ENCODE measurements around the gene HSD17B2.

Gene HSD17B2

DNA sequence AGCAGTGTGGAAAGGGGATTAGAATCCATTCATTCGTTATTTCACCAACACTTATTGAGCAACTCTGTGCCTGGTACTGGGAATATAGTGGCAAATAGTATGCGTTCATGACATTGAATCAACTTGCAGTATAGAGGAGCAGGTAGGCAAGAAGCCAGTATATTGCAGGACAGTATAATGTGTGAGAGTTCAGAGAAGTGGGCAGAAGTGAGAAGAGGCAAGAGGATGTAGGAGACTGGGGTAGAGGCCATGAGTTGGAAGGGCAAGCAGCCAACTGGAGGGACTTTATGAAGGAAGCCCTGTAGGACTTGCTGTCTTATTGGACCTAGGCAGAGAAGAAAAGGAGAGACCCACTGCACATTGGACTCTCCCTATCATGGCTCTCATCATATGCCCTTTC lies 12.3 kb downstream of the HSD17B2 start:
- no peak for DNase-seq (ENCODE audit: low read depth, low spot score)

DNA sequence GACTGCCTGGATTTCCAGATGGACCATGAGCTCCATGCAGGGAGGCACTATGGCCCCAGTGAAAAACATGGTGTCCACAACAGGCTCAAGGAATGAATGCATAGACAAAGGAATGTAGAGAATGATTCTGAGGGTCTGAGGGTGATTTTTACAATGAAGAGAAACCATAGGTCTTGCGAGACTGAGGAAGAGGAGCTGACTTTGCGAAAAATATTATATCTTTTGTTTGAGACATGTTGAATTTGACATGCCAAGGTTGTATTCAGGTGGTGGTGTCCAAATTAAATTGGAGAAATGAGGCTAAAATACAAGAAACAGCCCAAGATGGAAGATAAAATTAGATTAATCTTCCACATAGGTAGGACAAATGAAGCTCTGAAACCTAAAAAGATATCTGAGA lies 12.7 kb downstream of the HSD17B2 start:
- no peak for DNase-seq (ENCODE audit: low read depth, low spot score)

DNA sequence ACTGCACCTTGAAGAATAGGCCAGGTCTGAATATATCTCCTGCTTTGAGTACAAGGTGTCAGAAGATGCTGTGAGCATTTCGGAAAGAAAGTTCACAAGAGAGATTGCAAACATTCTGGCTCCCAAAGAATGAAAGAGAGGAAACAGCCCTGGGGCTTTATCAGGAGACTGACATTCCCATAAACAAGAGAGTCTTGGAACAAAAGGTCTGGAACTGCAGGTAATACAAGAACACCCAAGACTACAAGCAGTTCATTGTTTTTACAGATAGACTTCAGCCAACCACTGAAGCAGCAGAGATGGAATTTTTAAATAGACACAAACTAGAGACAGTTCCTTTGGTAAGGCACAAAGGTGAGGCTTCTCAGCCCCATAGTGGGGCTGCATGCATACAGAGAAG lies 14.4 kb downstream of the HSD17B2 start:
- DNase-seq (ENCODE audit: low read depth, low spot score) = no peak

DNA sequence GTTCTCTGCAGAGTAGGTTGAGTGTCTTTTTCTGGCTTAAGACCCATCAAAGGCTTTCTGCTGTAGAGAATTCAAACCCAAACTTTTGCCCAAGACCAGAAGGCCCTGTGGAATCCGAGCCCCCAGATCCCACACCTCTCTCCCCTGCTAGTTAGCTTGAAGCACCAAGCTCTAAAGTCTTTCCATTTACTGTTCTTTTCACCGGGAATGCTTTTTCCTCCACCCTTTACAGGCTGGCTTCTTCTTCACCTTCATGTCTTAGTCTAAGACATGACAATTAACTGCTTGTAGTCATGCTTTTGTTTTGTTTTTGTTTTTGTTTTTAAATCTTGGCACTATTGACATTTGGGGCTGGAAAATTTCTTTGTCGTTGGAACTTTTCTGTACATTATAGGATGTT lies 15.5 kb downstream of the HSD17B2 start:
- no peak for DNase-seq (ENCODE audit: low read depth, low spot score)

DNA sequence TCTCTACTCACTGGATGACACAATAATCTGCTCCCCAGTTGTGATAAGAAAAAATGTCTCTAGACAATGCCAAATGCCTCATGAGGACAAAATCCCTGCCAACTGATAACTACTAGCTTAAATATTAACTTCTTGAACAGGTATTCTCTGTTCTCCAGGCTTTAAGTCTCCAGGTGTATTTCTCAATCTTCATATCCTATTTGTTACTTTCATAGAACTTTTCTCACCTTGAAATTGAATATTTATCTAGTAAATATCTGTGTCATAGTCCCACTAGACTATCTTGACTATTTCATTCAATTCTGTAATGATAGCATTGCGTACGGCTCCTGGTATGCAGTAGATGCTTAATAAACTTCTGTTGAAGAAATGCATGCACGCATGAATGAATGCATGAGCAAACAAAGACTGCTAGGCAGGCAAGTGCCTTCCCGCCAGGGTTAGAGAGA lies 15.9 kb downstream of the HSD17B2 start:
- DNase-seq (ENCODE audit: low read depth, low spot score) = no peak

DNA sequence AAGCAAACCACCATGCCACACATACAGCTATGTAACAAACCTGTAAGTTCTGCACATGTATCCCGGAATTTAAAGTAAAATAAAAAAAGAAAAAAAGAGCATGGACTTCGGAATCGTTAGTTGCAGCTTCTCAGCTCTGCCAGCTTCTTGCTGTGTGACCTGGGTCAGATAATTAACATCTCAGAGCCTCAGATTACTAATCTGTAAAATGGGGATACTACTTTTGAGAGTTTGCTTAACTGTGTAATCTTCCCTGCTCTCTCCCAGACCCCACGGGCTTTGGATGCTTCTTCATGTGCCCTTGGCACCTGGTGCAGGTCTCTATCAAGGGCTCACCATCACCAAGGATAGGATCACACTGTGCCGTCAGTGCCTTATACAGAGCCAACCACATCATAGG lies 16.6 kb downstream of the HSD17B2 start:
- no peak for DNase-seq (ENCODE audit: low read depth, low spot score)

DNA sequence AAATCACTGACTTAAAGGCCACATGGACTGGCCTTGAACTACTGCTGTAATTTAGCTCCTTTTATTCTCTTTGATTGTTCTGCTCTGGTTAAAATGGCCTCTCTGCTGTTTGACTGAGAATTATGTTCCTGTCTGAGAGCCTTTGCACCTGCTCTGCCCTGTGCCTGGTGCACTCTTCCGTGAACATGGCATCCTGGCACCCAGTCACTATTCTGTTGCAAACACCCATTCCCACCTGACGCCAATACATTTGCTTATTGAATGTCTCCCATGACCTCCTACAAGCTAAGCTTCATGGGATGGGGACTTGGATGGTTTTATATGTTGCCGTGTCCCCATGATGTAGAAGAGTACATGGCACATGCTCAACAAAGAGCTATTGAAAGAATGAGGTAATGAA lies 20.1 kb downstream of the HSD17B2 start:
- DNase-seq (ENCODE audit: low read depth, low spot score) = no peak

DNA sequence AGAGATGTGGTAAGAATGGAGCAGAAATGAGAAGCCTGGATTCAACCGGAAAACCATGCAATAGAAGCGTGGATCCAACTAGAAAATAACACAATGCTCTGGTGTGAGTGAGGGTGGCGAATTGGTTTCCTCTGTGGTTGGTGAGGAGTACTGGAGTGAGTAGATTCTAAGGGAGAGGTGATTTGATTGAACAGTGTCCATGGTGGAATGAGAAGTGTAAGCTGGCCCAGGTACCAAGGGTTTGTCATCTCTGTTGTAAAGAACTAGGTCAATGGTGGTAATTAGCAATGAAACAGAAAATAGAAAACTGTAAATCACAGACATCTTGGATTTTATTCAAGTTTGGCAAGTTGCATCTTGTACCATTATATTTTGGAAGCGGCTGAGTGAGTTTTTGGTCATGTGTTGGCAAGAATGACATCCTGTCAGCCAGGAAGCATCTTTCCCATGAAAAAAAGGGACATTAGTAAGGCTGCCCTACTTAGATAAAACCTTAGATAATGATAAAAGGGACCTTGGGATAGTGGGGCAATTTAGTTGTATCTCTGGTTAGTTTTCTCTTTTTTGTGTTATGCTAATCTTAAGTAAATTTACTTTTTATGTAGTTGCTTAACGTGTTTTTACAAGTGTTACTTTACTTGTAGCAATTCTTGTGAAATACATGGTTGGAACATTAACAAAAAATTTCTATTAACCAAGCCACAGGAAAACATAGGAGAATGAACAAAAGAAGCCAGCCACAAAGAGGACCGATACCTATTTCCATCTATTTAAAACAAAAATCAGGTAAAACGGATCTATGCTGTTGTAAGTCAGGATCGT lies 20.9 kb downstream of the HSD17B2 start:
- DNase-seq (ENCODE audit: low read depth, low spot score) = no peak

DNA sequence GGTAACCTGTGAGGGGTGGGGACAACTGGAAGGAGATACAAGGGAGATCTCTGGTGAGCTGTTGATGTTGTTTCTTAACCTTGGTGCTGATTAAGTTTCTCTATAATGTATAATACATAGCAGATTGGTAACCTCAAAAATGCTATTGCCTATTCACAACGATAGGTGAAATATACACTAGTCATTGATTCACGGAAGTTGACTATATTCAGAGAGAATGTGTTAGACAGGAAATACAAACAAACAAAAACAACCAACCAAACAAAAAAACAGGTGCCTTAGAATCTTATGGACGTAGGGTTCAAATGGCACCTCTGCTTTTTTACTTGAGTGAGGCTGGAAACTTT lies 21.5 kb downstream of the HSD17B2 start:
- no peak for DNase-seq (ENCODE audit: low read depth, low spot score)

DNA sequence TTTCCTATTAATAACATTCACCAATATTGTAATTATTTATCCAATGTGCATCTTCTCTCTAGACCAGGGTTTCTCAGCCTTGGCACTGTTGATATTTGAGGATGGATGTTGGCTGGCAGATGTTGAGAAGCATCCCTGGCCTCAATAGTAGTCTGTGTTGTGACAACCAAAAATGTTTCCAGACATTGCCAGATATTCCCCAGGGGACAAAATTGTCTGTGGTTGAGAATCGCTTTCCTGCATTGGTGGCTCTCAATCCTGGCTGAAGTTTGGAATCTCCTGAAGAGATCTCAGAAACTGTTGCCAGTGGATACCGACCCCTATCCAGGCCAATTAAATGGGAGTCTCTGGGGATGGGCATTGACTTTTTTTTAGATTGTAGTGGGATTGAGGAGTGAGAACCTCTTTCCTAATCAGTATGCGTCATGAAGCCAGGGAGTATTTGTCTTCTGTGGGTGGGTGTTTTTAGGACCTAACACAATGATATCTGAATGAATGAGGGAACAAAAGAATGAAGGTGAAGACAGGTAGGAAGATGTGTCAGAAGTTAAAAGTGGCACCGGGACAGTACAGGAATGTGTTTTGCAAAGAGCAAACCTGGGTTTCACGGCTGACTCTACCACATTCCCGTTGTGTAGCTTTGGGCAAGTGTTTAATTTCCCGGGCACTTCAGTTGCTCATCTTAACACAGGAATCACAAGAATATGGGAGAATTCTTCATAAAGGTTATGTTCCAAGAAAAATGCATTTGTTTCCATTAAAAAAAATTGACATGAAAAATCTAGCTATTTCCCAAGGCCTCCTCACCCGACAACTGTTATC lies 24.3 kb downstream of the HSD17B2 start:
- DNase-seq (ENCODE audit: low read depth, low spot score) = no peak

DNA sequence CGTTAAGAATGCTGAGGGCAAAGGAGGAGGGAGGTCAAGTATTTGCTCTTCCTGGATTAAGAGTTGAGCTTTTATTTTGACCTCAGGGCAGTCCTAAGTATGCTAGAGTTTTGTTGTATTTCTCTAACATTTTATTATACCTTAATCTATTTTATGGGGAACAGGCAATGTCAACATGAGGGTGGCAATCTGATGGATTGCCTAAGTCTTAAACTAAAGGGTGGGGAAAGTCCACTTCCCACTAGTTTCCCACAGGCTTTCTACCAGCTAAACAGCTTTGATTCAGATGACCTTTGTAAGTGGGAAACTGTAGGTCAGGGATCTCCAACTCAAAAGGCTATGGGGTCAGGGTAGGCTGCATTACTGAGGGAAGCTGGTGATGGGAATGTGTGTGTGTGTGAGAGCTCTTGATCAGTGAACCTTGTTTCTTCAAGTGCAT lies 24.9 kb downstream of the HSD17B2 start:
- no peak for DNase-seq (ENCODE audit: low read depth, low spot score)

DNA sequence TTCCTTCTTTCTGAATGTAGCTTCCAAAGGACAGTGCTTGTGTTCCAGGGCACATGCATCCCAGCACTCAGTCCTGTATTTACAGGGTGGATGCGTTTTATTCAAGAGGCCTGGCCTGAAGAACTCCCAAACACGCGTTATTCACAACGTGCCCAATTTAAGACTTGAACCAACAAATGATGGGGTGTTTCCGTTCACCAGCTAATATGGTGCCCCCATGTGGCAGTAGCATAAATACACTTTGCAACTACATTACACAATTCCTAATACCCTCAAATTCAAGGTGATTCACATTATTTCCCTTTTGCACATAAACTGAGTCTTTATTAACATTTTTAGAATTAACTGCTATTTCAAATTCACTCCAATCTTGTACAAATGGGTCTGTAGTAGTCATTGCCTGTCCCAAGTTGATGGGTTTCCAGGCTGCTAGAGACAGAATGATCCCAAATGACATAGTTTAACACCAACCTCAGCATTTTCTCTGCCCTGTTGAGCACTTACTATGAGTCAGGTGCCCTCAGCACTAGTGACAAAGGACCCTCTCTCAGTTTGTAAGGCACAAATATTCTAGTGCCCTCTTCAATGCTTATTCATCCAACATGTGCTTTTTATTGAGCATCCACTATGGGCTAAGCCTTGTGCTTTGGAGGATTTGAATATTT lies 26.9 kb downstream of the HSD17B2 start:
- no peak for DNase-seq (ENCODE audit: low read depth, low spot score)

DNA sequence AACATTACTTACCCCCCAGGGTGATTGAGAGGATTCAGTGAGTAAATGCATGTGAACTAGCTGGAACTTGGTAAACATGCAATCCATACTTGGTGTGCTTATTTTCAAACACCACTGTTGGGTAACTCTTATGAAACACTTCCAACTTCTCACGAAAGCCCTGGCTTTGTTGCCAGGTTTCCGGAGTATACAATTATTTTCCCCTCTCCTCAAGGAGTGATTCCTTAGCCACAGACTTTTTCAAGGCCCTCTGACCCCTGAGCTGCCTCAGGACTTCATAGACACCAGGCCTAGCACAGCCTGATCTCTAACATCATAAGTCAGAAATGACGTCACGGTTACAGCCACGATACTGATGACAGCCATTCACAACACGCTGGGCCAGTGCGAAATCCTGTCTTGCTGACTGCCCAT lies 27.6 kb downstream of the HSD17B2 start:
- no peak for DNase-seq (ENCODE audit: low read depth, low spot score)

DNA sequence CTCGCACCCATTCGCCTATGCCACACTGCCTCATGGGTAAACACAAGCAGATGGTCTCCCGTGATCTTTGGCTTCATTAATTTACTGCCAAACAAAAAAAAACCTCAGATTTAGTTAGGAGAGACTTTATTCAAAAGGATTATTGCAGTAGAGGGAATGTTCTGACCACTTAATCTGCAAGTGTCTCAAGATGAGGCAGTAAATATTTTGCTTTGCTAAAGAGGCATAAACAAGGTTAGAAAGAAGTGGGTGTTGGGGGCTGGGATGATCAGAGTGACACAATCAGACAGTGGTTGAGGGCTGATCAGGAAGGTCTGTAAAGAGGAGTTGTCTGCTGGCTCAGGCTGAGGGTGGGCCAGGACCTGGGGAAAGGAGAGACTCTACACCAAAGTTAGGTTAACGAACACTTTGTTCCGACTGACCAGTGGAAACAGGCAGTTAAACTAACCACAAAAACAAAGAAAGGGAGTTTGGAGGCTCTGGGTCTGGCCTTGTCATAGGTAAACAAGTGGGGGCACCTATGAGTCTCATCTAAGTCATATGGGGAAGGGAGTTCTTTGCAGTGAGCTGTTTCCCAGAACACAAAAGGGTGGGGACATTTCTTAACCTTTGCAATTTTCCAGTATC lies 28.5 kb downstream of the HSD17B2 start:
- DNase-seq (ENCODE audit: low read depth, low spot score) = no peak

DNA sequence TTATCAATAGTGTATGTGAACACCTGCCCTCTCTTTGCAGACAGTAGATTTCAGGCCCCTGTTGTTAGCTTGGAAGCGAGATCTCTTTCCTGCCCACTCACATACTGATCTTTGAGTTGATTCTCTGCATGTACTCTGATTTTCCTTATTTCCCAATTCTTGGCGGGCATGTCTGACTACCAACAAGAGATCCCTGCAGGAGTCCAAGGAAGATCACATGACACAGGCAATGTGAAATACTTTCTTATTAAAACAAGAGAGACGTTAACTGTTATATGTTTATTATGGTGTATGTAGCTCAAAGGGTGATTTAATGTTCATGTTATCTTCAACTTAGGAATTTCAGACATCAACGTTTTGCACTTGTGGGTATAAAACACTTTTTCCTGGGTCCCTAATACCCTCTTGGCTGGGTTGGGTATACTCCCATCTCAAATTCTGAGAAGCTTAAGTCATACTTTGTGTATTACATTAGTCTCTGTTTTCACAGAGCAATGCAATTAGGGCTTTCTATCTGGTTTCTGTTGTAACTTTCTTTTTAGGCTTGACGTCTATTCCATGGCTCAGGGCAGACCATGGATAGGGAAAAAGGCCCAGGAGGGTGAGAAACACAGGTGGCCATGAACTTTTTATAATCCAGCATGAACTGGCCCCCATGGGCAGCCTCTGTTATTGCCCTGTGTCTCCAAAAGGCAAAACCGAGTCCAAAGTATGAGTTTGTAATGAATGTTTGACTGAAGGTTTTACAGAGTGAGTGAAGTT lies 32.2 kb downstream of the HSD17B2 start:
- DNase-seq (ENCODE audit: low read depth, low spot score) = no peak

DNA sequence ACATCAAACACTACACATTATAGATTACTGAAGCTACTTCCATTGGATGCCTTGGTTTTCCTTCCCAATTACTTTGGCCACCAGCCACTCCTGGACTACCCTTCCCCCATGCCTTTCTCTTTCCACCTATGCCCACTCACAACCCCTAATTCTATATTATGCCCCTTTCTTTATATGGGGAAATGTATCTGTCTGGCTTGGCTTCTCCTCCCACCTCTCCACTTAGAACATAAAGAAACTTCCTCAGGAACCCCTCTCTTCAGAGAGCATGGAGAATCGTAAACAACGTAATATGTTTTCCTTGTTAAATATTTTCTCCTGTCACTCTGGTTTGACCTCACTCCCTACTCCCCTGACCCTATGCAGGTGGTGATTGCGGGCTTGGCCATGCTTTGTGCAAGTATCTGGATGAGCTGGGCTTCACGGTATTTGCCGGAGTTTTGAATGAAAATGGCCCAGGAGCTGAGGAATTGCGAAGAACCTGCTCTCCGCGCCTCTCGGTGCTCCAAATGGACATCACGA lies 32.8 kb downstream of the HSD17B2 start:
- DNase-seq (ENCODE audit: low read depth, low spot score) = no peak

DNA sequence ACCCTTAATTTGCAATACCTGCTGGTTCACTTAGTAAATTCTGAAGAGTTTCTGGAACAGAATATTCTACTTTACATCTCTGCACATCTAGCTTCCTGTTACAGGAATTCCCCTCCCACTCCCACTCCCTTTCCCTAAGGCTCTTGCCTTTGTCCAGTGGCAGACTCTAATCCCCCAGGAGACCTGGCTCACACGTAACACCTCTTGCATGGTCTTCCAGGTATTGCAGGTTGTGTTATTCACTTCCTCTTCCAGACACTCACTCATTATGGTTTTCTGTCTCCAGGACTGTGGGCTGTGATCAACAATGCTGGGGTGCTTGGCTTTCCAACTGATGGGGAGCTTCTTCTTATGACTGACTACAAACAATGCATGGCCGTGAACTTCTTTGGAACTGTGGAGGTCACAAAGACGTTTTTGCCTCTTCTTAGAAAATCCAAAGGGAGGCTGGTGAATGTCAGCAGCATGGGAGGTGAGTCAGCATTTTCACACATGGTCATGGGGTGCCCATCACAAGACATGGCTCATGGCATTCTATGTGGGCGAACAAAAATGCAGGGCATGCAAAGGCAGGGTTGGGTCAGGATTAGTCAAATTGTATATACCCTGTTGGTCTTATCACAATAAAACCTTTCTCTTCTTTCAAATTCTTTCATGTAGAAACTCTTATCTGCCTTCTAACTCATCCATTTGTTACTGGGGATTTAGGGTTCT lies 35.8 kb downstream of the HSD17B2 start:
- no peak for DNase-seq (ENCODE audit: low read depth, low spot score)

DNA sequence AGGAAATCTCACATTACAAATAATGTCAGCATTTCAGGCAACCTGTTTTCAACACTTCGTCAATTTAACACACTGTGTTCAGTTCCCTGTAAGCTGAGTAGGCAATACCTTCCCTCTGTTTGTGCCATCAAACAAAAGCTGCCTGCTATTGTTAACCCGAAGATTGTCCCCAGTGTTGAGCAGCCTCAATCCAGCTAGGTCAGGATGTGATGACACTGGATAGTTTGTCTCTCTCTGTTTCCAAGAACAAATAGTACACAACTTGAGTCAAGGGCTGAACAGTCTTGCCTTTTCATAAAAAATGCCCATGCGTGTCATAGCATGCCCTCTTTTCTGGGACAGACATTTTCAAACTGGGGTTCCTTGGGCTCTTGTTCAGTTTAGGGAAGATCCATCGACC lies 36.4 kb downstream of the HSD17B2 start:
- no peak for DNase-seq (ENCODE audit: low read depth, low spot score)

DNA sequence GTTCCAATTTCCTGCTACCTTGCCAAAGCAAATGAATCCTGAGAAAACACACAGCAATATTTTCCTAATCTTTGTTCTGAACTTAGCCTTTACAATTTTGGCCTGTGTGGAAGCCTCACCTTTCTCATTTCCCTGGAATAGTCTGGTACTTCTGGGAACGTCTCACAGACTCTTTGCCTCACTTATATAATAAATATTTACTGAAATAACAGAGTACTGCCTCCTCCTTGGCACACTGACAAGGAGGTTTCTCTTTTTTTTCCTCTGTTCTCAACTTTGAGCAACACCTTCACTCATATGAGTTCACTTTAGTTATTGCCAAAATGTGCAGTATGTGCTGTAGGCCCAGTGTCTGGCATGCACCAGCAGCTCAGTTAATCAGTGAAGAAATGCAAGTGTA lies 37.3 kb downstream of the HSD17B2 start:
- DNase-seq (ENCODE audit: low read depth, low spot score) = no peak

DNA sequence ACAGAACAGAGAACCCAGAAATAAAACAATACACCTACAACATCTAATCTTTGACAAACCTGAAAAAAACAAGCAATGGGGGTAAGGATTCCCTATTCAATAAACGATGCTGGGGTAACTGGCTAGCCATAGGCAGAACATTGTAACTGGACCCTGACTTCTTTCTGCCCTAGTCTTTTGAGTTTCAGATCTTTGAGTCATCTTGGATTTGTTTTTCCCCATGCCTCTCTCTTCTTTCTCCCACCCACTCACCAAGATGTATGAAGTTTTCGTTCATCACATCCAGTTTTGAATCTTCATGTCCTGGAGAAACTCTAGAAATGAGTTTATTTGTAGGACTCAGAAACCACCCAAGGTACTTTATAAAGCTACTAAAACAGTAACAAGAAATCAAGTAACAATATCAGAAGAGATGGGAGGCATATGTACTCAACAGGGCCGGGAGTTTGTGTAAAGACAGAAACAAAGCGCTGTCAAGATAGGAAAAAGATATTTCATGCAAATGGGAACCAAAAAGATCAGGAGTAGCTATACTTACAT lies 39.0 kb downstream of the HSD17B2 start:
- no peak for DNase-seq (ENCODE audit: low read depth, low spot score)

Data from activated CD4-positive, CD25-positive, alpha-beta regulatory T cell treated with anti-CD3 and anti-CD28 coated beads, Interleukin-2, amount 50 U/mL, for 16 hours (primary cell).